Fibroblast of mammary gland (primary cell): ENCODE data around the gene TAF9B.

ENCODE experiments used
- DNase-seq: peaks from one replicate; pipeline ENCODE4 v3.0.0-alpha.2; 2010; ENCODE audit warnings: low read depth
- H3K4me3 ChIP-seq: 2 replicates; pipeline ENCODE4 v1.5.1; 2011; ENCODE audit warnings: low read depth, mild to moderate bottlenecking, low read length, moderate library complexity; ENCODE audit not compliant: control insufficient read depth
- TF ChIP-seq, protein P1 (sequence below): conservative IDR thresholded peaks from 2 replicates; pipeline ENCODE4 v1.5.1; 2011; ENCODE audit warnings: low read depth, low read length, inconsistent platforms; ENCODE audit not compliant: control insufficient read depth, insufficient read depth

TAF9B gene

DNA sequence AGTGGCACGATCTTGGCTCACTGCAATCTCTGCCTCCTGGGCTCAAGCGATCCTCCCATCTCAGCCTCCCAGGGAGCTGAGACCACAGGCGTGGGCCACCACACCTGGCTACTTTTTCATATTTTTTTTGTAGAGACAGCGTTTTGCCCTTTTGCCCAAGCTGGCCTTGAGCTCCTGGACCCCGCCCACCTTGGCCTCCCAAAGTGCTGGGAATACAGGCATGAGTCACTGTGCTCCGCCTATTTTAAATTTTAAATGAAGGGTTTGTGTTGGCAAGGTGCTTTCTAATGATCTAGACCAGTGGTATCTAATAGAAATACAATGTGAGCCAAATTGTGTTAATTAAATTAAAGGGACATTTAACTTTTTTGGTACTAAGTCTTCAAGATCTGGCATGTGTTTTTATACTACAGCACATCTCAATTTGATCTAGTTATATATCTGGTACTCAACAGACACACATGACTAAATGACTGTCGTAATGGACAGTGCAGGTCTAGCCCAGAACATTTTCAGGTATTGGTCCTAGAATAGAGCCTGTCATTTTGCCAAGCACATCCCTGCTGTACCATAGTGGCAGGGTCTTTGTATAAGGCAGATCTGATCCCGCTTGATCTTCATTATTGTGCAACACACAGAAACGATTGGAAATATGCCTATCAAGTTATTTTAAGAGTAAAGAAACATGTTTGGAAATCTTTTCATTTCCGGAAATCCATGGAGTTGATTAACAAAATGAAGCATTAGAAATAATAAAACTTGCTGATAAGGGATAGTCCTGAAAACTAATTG lies 28.1 kb downstream of the TAF9B start:
- no peak overlapping the region for H3K4me3 ChIP-seq
- TF ChIP-seq, protein P1, sequence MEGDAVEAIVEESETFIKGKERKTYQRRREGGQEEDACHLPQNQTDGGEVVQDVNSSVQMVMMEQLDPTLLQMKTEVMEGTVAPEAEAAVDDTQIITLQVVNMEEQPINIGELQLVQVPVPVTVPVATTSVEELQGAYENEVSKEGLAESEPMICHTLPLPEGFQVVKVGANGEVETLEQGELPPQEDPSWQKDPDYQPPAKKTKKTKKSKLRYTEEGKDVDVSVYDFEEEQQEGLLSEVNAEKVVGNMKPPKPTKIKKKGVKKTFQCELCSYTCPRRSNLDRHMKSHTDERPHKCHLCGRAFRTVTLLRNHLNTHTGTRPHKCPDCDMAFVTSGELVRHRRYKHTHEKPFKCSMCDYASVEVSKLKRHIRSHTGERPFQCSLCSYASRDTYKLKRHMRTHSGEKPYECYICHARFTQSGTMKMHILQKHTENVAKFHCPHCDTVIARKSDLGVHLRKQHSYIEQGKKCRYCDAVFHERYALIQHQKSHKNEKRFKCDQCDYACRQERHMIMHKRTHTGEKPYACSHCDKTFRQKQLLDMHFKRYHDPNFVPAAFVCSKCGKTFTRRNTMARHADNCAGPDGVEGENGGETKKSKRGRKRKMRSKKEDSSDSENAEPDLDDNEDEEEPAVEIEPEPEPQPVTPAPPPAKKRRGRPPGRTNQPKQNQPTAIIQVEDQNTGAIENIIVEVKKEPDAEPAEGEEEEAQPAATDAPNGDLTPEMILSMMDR: no peak
- DNase-seq: no peak

DNA sequence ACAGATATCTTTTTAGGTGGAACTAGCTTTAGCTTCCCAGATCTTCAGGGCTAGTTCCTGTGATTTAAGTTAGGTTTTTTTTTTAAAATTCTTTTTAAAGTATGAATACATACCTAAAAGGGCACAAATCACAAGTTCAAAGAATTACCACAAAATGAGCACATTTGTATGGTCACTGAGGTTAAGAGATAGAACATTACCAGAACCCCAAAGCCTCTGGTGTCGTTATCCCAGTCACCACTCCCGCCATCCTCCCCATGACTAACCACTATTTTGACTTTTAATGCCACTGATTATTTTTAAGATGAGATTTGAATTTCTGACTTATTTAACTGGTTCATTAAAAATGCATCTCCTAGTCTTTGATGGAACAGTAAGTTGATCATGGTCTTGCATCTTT lies 30.0 kb downstream of the TAF9B start:
- no peak for DNase-seq
- TF ChIP-seq, protein P1: no peak
- H3K4me3 ChIP-seq: no peak overlapping the region

DNA sequence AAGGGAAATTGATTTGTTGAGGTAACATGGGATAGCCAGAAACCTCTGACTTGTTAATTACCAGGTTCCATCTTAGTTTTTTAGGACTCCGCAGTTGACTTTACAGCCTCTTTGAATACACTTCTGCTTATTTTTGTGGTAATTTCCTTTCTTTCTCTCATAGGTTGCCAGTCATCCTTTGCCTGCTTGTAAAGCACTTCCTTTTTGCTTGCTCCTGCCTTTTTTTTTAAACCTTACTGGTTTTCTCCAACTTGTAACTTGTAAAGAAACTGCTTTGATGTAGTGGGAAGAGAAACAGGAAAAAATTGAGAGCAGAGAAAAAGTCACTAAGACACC lies 32.8 kb downstream of the TAF9B start:
- TF ChIP-seq, protein P1: no peak
- H3K4me3 ChIP-seq: no peak overlapping the region
- no peak for DNase-seq

GRCh38 chrX:78105944-78106650 lies 33.4 kb downstream of the TAF9B start:
- TF ChIP-seq, protein P1: no peak
- DNase-seq: no peak
- H3K4me3 ChIP-seq: peak overlapping the region; percentile 90

- peak; percentile 50 for DNase-seq
- TF ChIP-seq, protein P1: no peak
- H3K4me3 ChIP-seq: peak overlapping the region; percentile 90
Observed at GRCh38 chrX:78104447-78105176, 34.8 kb downstream of the TAF9B start.

- peak within 1 kb of the TSS; percentile 90 for H3K4me3 ChIP-seq
- peak; percentile 93 for DNase-seq
- TF ChIP-seq, protein P1: no peak
Observed at GRCh38 chrX:78103623-78104446, 35.6 kb downstream of the TAF9B start, which contains the start of gene PGK1. TSS of gene PGK1 (plus strand) at chrX:78104248. CDS start at chrX:78104341, 93 bp downstream.
